ENCODE measurements around the gene ZNF433.

GRCh38 chr19:12077375-12077774 lies 41.9 kb upstream of the ZNF433 start:
- TF ChIP-seq EZH2 (IDR thresholded peaks at IDR 0.05; ENCODE audit: insufficient read depth, poor library complexity, severe bottlenecking) (no peak), EZH2phosphoT487 (IDR thresholded peaks at IDR 0.05; ENCODE audit: insufficient read depth, low read depth) (no peak)
